Activated T-helper 2 cell treated with anti-CD3 and anti-CD28 coated beads, Interferon-gamma antibody, Interleukin-2, Interleukin-4, amounts not matched to agents 10 μg/mL and 5 μg/mL and 100 μg/mL, durations not matched to agents 14 hours and 24 hours and 36 hours (primary cell): ENCODE results near the gene CDK5RAP1. TPM values are rescaled to one million over a fixed set of nuclear protein-coding genes. Genes with fewer than 3 reads are reported as not detected.

Experiments used
- DNase-seq: peaks from one replicate; pipeline ENCODE4 v3.0.0; 2021; ENCODE audit warnings: low spot score
- H3K27ac Mint-ChIP-seq: one replicate; pipeline ENCODE4 v1.8.0; 2021; ENCODE audit warnings: mixed read lengths
- H3K27me3 Mint-ChIP-seq: one replicate; pipeline ENCODE4 v1.8.0; 2021; ENCODE audit warnings: low read depth, mixed read lengths
- H3K36me3 Mint-ChIP-seq: one replicate; pipeline ENCODE4 v1.8.0; 2021; ENCODE audit warnings: low read depth, mixed read lengths
- H3K4me1 Mint-ChIP-seq: one replicate; pipeline ENCODE4 v1.8.0; 2021; ENCODE audit warnings: low read depth, mixed read lengths
- H3K4me3 Mint-ChIP-seq: one replicate; pipeline ENCODE4 v1.8.0; 2021; ENCODE audit warnings: low read depth, mild to moderate bottlenecking, moderate library complexity, mixed read lengths
- H3K9me3 Mint-ChIP-seq: one replicate; pipeline ENCODE4 v1.8.0; 2021; ENCODE audit warnings: mixed read lengths
- intact Hi-C: fragments of 100-400 bp; cut with micrococcal nuclease; formaldehyde crosslinking; loops from one replicate; pipeline ENCODE4 v1.15.1; 2023
- total RNA-seq: library from RNA; stranded (reverse); gene quantifications from 2 replicates; pipeline ENCODE4 v1.2.3, GENCODE V29; 2022

Gene CDK5RAP1
- total RNA-seq, 1 donor from 2014 or later = 40.7 TPM

DNA sequence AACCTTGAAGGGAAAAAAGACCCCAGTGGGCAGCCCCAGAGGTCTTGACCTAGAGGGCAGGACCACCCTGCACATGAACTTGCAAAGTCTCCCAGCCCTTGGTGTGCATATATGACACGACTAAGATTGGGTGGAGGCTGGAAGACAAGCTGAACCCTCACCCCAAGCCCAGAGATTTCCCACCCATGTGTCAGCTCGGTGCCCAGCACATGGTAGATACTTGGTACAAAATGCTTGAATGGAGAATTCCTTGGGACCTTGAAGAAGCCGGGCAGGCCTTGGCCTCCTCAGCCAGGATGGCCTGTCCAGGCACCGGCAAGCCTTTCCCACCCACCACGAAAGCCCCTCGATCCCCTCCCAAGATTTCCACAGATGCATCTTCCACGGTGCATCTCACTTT is 67.7 kb downstream of the CDK5RAP1 start:
- no peaks in the 10 kb centered on the region for H3K36me3 Mint-ChIP-seq
- no peak overlapping the region for H3K27ac Mint-ChIP-seq
- H3K27me3 Mint-ChIP-seq = peaks cover 4% of the 10 kb centered on the region
- no peak overlapping the region for H3K4me3 Mint-ChIP-seq
- H3K9me3 Mint-ChIP-seq = no peaks in the 10 kb centered on the region
- intact Hi-C loops = no loop called here
- no peak for DNase-seq
- peaks cover 7% of the 10 kb centered on the region for H3K4me1 Mint-ChIP-seq

DNA sequence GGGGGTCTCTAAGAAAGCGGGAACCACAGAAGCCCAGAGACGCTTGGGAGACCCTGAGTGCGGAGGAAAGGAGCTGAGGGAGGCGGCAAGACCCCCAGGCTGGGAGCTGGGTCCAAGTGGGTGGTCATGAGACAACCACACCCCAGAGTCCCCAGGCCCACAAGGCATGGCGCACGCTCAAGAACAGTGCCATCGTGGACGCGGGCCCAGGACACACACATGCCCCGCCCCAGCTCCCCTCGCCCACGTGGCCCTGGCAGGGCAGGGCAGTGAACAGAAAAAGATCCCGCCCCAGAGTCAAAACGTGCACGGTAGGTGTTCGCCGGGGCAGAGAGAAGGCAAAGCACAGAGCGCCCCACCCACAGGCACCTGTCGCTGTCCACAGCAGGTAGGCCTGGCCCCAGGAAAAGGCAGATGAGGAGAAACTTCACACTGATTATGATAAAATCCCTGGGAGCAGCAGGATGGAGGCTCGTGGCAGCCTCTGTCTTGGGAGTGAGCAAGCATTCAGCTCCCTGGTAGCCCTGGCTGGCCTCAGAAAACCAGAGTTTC is 68.3 kb downstream of the CDK5RAP1 start:
- intact Hi-C loops = no loop called here
- Mint-ChIP-seq H3K9me3 (no peaks in the 10 kb centered on the region), H3K4me3 (no peak overlapping the region), H3K27ac (no peak overlapping the region), H3K27me3 (peaks cover 4% of the 10 kb centered on the region), H3K4me1 (peaks cover 3% of the 10 kb centered on the region), H3K36me3 (no peaks in the 10 kb centered on the region)
- no peak for DNase-seq

DNA sequence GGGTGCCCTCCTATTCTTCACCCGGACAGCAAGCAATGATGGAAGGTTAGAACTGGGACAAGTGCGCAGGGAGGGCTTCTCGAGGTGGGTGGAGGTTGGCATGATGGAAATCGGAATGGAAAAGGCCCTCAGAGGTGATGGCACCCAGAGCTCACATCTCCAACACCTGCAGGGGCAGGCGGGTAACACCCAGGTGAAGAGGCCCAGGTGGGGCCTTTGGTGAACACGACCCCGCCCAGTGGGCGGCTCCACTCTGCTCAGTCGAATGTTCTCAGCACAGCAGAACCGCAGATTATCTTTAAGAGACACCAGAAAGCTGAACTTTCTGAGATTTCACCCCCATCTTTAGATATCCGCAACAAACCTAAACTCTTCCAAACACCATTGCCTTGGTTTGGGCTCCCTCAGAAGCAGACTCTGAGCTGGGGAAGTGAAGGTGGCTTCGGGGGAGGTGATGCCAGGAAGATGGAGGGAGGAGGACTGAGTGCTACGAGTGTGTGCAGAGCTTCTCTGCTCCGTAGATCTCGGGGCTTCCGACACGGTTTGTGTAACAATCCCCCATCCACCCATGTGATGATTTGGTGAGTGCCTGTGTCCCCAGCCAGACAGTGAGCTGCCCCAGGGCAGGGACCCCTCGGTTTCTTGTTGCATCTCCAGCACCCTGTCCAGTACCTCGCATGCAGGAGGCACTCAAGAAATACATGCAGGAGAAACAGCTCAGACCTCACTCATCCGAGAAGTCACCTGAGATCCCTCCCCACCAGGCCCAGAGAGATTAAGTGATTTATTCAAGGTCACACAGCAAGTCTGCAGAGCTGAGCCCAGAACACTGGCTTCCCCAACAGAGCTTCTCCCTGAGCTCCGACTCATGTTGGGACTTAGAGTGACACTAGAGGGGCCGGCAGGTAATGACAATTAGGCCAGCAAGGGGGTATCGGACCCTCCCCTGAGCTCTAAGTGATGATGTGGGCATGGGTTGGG is 72.9 kb downstream of the CDK5RAP1 start:
- Mint-ChIP-seq H3K27ac (no peak overlapping the region), H3K4me3 (no peak overlapping the region), H3K27me3 (peaks cover 4% of the 10 kb centered on the region), H3K36me3 (no peaks in the 10 kb centered on the region), H3K4me1 (no peaks in the 10 kb centered on the region), H3K9me3 (no peaks in the 10 kb centered on the region)
- no peak for DNase-seq
- intact Hi-C loops = no loop called here

DNA sequence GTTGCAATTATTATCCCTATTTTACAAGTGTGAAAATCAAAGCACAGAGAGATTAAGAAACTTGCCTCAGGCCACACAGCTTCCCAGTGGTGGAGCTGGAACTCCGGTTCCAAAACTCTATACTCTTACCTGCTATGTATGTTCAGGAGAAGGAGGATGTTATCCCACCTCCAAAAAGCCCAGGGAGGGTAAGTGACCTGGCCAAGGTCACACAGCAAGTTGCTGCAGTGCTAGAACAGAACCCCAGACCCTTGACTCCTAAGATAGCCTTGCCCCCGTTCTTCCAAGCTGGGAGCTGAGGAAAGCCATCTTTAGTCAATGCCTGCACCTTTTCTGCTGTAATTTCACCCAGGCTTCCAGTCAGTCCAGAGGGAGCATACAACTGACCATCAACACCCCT is 76.0 kb downstream of the CDK5RAP1 start:
- H3K36me3 Mint-ChIP-seq = no peaks in the 10 kb centered on the region
- H3K27ac Mint-ChIP-seq = no peak overlapping the region
- H3K27me3 Mint-ChIP-seq = peaks cover 6% of the 10 kb centered on the region
- no peaks in the 10 kb centered on the region for H3K9me3 Mint-ChIP-seq
- no peaks in the 10 kb centered on the region for H3K4me1 Mint-ChIP-seq
- H3K4me3 Mint-ChIP-seq = no peak overlapping the region
- intact Hi-C loops = no loop called here
- no peak for DNase-seq

DNA sequence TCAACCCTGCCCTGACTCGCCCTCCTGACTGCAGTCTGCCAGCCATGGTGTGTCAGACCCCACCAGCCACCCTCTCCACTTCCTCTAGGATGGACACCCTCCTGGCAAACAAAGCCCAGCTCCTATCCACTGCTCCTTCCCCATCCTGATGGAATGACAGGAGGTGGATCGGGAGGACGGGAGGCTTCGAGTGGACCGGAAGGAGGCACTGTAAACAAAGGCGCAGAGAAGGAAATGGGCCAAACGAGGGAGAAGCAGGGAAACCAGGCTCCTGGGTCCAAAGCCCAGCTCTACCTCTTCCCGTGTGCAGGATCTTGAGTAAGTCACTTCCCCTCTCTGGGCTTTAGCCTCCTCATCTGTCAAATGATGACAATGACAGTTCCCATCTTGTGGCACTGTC is 78.1 kb downstream of the CDK5RAP1 start:
- Mint-ChIP-seq H3K27me3 (peaks cover 4% of the 10 kb centered on the region), H3K27ac (no peak overlapping the region), H3K36me3 (no peaks in the 10 kb centered on the region), H3K4me3 (no peak overlapping the region), H3K9me3 (no peaks in the 10 kb centered on the region), H3K4me1 (no peaks in the 10 kb centered on the region)
- no peak for DNase-seq
- intact Hi-C loops = no loop called here

DNA sequence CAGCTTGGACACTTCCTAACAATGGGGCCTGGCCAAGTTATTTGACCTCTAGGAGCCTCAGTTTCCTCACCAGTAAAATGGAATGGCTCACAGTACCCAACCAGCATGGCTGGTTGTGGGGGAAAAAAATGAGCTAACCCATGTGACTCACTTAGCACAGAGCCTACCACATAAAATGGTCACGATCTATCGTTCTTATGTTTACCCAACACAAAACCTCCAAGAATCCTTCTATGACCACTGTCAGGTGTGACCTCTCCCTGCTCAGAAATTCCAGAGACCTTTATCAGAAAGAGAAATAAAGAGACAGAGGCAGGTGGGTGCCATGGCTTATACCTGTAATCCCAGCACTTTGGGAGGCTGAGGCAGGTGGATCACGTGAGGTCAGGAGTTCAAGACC is 78.9 kb downstream of the CDK5RAP1 start:
- Mint-ChIP-seq H3K9me3 (no peaks in the 10 kb centered on the region), H3K27ac (no peak overlapping the region), H3K4me3 (no peak overlapping the region), H3K27me3 (peaks cover 7% of the 10 kb centered on the region), H3K4me1 (no peaks in the 10 kb centered on the region), H3K36me3 (no peaks in the 10 kb centered on the region)
- intact Hi-C loops = no loop called here
- DNase-seq = no peak

DNA sequence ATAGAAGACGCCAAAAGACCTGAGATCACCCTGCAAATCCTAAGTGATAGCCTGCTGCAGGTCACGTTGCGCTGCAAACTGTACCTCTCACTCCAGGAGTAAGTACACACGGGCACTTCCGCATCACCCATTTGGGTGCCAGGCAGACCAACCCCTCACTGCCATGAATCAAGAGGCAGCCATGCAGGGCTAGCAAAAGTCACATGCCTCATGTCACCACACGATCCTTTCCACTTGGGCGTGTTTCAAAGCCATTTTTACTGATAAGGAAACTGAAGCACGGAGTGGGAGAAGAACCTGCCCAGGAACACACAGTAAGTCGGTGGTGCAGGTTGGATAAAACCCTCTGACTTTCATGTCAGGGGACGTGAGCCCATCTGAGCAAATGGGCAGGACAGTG is 81.3 kb downstream of the CDK5RAP1 start:
- H3K4me3 Mint-ChIP-seq = no peak overlapping the region
- H3K27ac Mint-ChIP-seq = no peak overlapping the region
- no peaks in the 10 kb centered on the region for H3K36me3 Mint-ChIP-seq
- no peak for DNase-seq
- no peaks in the 10 kb centered on the region for H3K4me1 Mint-ChIP-seq
- intact Hi-C loops = no loop called here
- H3K27me3 Mint-ChIP-seq = peaks cover 7% of the 10 kb centered on the region
- H3K9me3 Mint-ChIP-seq = no peaks in the 10 kb centered on the region

DNA sequence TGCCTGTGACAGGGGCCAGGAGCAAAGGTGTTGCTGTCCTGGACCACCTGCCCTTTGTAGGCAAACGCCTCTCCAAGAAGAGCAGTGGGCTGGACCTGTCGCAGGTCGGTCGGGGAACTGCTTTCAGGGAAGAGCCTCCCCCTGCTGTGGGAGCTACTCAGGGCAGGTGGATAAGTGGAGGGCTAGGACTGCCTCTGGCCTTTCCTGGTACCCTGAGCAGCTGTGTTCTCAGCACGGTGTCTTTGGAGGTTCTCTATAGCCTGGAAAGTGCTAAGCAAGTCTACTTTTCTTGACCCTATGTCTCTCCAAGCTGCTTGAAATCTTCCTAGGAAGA is 83.3 kb downstream of the CDK5RAP1 start:
- H3K27ac Mint-ChIP-seq = no peak overlapping the region
- no peaks in the 10 kb centered on the region for H3K9me3 Mint-ChIP-seq
- H3K27me3 Mint-ChIP-seq = peaks cover 7% of the 10 kb centered on the region
- intact Hi-C loops = no loop called here
- DNase-seq = no peak
- H3K4me3 Mint-ChIP-seq = no peak overlapping the region
- no peaks in the 10 kb centered on the region for H3K36me3 Mint-ChIP-seq
- H3K4me1 Mint-ChIP-seq = no peaks in the 10 kb centered on the region

DNA sequence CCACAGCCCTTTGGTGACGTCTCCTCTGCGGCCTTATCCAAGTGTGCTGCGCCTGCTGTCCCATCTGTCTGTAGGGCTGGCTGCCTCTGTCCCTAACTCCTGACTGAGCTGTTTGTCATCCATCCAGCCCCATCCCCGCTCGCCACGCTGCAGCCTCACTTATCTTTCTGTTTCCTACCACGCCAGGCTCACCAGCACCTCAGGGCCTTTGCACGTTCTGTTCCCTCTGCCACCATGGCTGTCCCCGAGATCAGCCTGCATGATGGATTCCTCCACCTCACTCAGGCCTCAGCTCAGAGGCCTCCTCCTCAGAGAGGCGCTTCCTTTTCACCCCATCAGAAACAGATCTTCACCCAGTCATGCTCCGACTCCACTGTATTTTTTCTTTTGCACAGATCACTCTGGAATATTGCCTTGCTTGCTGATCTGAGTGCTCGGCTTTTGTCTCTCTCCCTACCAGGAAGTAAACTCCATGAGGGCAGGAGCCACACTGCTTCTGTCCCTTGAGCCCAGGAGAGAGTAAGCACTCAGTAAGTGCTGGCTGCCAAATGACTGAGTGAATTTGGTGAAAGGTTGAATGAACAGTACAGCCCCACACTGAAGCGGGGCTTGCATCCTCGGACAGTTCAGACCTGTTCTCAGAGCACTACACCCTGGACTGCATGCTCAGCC is 83.8 kb downstream of the CDK5RAP1 start:
- H3K9me3 Mint-ChIP-seq = no peaks in the 10 kb centered on the region
- intact Hi-C loops = no loop called here
- peaks cover 5% of the 10 kb centered on the region for H3K27me3 Mint-ChIP-seq
- no peaks in the 10 kb centered on the region for H3K4me1 Mint-ChIP-seq
- no peaks in the 10 kb centered on the region for H3K36me3 Mint-ChIP-seq
- H3K27ac Mint-ChIP-seq = no peak overlapping the region
- no peak overlapping the region for H3K4me3 Mint-ChIP-seq
- DNase-seq = no peak

DNA sequence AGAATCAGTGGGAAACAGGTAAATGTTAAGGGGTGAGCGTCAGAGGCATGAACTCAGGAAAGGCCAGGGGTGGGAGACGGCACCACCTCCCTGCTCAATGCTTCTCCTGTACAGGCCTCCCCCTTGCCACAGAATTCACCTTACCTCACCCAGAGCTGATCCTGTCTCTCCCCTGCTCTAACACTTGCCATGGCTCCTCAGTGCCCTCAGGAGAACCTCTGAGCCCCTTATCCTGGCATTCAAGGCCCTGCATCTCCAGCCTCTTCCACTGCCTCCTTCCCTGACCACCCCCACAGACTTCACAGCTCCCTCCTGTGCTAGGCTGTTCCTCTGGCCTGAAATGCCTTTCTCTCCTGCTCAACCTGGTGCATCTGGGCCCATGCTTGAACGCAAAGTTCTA is 84.4 kb downstream of the CDK5RAP1 start:
- Mint-ChIP-seq H3K36me3 (no peaks in the 10 kb centered on the region), H3K9me3 (no peaks in the 10 kb centered on the region), H3K27ac (no peak overlapping the region), H3K4me1 (no peaks in the 10 kb centered on the region), H3K27me3 (peaks cover 5% of the 10 kb centered on the region), H3K4me3 (no peak overlapping the region)
- DNase-seq = no peak
- intact Hi-C loops = no loop called here

DNA sequence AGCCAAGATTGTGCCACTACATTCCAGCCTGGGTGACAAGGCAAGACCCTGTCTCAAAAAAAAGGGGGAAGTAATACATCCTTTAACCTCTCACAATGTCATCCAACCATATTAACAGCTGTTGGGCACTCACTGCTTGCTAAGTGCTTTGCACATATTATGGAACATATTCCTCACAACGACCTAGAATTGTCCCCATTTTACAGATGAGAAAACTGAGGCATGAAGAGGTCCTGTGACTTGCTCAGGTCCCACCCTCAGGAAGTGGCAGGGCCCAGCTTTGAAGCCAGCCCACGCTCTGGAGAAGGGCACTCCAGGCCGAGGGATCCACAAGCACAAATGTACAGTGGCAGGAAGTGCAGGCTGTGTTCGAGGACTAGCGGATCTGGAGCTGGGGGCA is 85.0 kb downstream of the CDK5RAP1 start:
- no peak overlapping the region for H3K4me3 Mint-ChIP-seq
- H3K4me1 Mint-ChIP-seq = no peaks in the 10 kb centered on the region
- no peaks in the 10 kb centered on the region for H3K36me3 Mint-ChIP-seq
- H3K27me3 Mint-ChIP-seq = peaks cover 5% of the 10 kb centered on the region
- H3K9me3 Mint-ChIP-seq = no peaks in the 10 kb centered on the region
- DNase-seq = no peak
- intact Hi-C loops = no loop called here
- H3K27ac Mint-ChIP-seq = no peak overlapping the region

DNA sequence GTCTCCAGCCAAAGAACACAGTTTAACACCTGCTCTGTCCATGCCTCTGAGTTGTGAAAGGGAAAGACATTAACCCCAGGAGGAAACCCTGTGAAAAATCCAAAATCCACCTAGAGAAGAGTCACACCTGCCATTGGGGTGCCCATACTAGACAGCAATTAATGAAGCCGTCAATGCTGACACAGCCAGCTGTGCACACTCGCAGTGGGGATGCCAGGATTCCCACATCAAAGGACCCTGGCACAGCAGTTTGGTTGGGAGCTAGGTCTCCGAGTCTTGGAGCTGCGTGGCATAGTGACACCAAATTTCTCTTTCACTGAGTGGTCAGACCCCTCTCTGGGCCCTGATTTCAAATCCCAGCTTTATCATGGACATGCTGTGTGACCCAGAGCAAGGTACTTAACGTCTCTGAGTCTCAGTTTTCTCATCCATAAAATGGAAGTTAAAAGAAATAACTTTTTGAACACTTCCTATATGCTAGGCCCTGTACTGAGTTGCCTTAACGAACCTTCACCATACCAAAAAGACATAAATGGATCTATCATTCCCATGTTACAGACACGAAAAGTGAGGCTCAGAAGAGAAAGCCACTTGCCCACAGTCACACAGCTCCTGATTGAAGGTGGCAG is 87.5 kb downstream of the CDK5RAP1 start:
- DNase-seq = no peak
- intact Hi-C loops = no loop called here
- Mint-ChIP-seq H3K27ac (no peak overlapping the region), H3K36me3 (no peaks in the 10 kb centered on the region), H3K4me1 (no peaks in the 10 kb centered on the region), H3K9me3 (no peaks in the 10 kb centered on the region), H3K4me3 (no peak overlapping the region), H3K27me3 (peaks cover 3% of the 10 kb centered on the region)

DNA sequence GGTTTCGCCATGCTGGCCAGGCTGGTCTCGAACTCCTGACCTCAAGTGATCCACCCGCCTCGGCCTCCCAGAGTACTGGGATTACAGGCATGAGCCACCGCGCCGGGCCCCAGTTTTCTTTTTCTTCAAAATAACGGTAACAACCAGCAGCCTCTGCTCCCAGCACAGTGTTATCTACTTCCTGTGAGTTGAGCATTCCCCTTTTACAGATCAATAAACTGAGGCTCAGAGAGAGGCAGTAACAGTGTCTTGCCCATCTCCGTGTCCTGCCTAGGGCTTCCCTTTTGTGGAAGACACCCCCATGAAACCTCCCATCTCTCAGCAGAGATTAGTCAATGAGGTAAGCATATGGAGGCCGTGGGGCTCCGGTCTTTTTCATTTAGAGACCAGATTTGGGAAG is 88.7 kb downstream of the CDK5RAP1 start:
- Mint-ChIP-seq H3K27ac (no peak overlapping the region), H3K4me3 (no peak overlapping the region), H3K36me3 (no peaks in the 10 kb centered on the region), H3K4me1 (no peaks in the 10 kb centered on the region), H3K9me3 (no peaks in the 10 kb centered on the region), H3K27me3 (peaks cover 1% of the 10 kb centered on the region)
- intact Hi-C loops = no loop called here
- DNase-seq = no peak
